NT2/D1 (cell line): ENCODE data around the gene FZR1.

Experiments
- YY1 ChIP-seq: IDR thresholded peaks from 2 replicates; pipeline ENCODE4 v1.6.1; 2011; ENCODE audit not compliant: insufficient read length, insufficient read depth
- ZNF274 ChIP-seq: IDR thresholded peaks from 2 replicates; pipeline ENCODE4 v1.6.1; 2011; ENCODE audit warnings: mild to moderate bottlenecking, low read depth, low read length

- TF ChIP-seq ZNF274 (no peak), YY1 (no peak)
Observed at GRCh38 chr19:3580156-3580934, 74.2 kb downstream of the FZR1 start.
